SK-N-SH treated with all-trans-retinoic acid at 6 μM for 48 hours (cell line): ENCODE results near the gene GNAZ.

Experiments
- ATAC-seq: fragments of 200-7000 bp; cut with Tn5 transposase; 3 replicates; pipeline ENCODE4 v1.9.1; 2020; ENCODE audit warnings: mild to moderate bottlenecking, moderate library complexity
- ARNTL ChIP-seq: fragments of 450-650 bp; formaldehyde crosslinking; IDR thresholded peaks from 2 replicates; pipeline ENCODE4 v1.5.0; 2020; ENCODE audit warnings: low read depth, mild to moderate bottlenecking, moderate library complexity, borderline replicate concordance
- BACH2 ChIP-seq: fragments of 250-450 bp; sonication (Bioruptor Pico); IDR thresholded peaks from 2 replicates; pipeline ENCODE4 v1.9.0; 2021; ENCODE audit warnings: mild to moderate bottlenecking, borderline replicate concordance
- CSDC2 ChIP-seq: fragments of 250-450 bp; sonication (Bioruptor Pico); IDR thresholded peaks from 2 replicates; pipeline ENCODE4 v1.5.0; 2020; ENCODE audit warnings: mild to moderate bottlenecking, moderate library complexity
- ESRRG ChIP-seq: fragments of 250-450 bp; sonication (Bioruptor Pico); IDR thresholded peaks from 2 replicates; pipeline ENCODE4 v1.6.1; 2021; ENCODE audit warnings: mild to moderate bottlenecking
- GLIS3 ChIP-seq: fragments of 250-450 bp; sonication (Bioruptor Pico); IDR thresholded peaks from 2 replicates; pipeline ENCODE4 v1.5.0; 2020; ENCODE audit warnings: mild to moderate bottlenecking, moderate library complexity
- ISL1 ChIP-seq: fragments of 250-450 bp; sonication (Bioruptor Pico); IDR thresholded peaks from 2 replicates; pipeline ENCODE4 v2.1.2; 2022; ENCODE audit warnings: mild to moderate bottlenecking, moderate library complexity
- OSR1 ChIP-seq: fragments of 250-450 bp; sonication (Bioruptor Pico); IDR thresholded peaks from 2 replicates; pipeline ENCODE4 v1.8.0; 2022; ENCODE audit warnings: moderate library complexity, mild to moderate bottlenecking, inconsistent platforms
- PPARA ChIP-seq: fragments of 250-450 bp; sonication (Bioruptor Pico); IDR thresholded peaks from 2 replicates; pipeline ENCODE4 v1.5.0; 2020; ENCODE audit warnings: mild to moderate bottlenecking, borderline replicate concordance
- RARB ChIP-seq: fragments of 250-450 bp; sonication (Bioruptor Pico); IDR thresholded peaks from 2 replicates; pipeline ENCODE4 v1.8.0; 2021; ENCODE audit warnings: mild to moderate bottlenecking, moderate library complexity
- SNAI2 ChIP-seq: fragments of 250-450 bp; sonication (Bioruptor Pico); IDR thresholded peaks from 2 replicates; pipeline ENCODE4 v1.5.0; 2020; ENCODE audit warnings: mild to moderate bottlenecking, moderate library complexity
- TCF4 ChIP-seq: fragments of 250-450 bp; sonication (Bioruptor Pico); IDR thresholded peaks from 2 replicates; pipeline ENCODE4 v1.8.0; 2021; ENCODE audit warnings: mild to moderate bottlenecking, moderate library complexity, borderline replicate concordance
- TOX ChIP-seq: fragments of 250-450 bp; sonication (Bioruptor Pico); IDR thresholded peaks from 2 replicates; pipeline ENCODE4 v1.8.0; 2021; ENCODE audit warnings: mild to moderate bottlenecking, moderate library complexity, borderline replicate concordance
- ZC3H10 ChIP-seq: fragments of 250-450 bp; sonication (Bioruptor Pico); IDR thresholded peaks from 2 replicates; pipeline ENCODE4 v1.5.1; 2021; ENCODE audit warnings: mild to moderate bottlenecking, moderate library complexity
- ZFP3 ChIP-seq: fragments of 250-450 bp; sonication (Bioruptor Pico); IDR thresholded peaks from 2 replicates; pipeline ENCODE4 v1.5.0; 2020; ENCODE audit warnings: mild to moderate bottlenecking, moderate library complexity
- ZFP30 ChIP-seq: fragments of 450-650 bp; formaldehyde crosslinking; IDR thresholded peaks from 2 replicates; pipeline ENCODE4 v1.5.0; 2022; ENCODE audit warnings: mild to moderate bottlenecking, moderate library complexity
- ZNF565 ChIP-seq: fragments of 450-650 bp; formaldehyde crosslinking; conservative IDR thresholded peaks from 2 replicates; pipeline ENCODE4 v1.5.0; 2020; ENCODE audit warnings: low read depth, mild to moderate bottlenecking, moderate library complexity
- ZNF70 ChIP-seq: fragments of 450-650 bp; formaldehyde crosslinking; IDR thresholded peaks from 2 replicates; pipeline ENCODE4 v1.5.0; 2020; ENCODE audit warnings: mild to moderate bottlenecking, moderate library complexity
- TF ChIP-seq, protein P1 (sequence below): fragments of 250-450 bp; sonication (Bioruptor Pico); IDR thresholded peaks from 2 replicates; pipeline ENCODE4 v1.8.0; 2021; ENCODE audit warnings: low read depth, mild to moderate bottlenecking, moderate library complexity, borderline replicate concordance
- TF ChIP-seq, protein P2 (sequence below): fragments of 250-450 bp; sonication (Bioruptor Pico); IDR thresholded peaks from 2 replicates; pipeline ENCODE4 v1.5.1; 2021; ENCODE audit warnings: mild to moderate bottlenecking, moderate library complexity
- TF ChIP-seq, protein P3 (sequence below): fragments of 250-450 bp; sonication (Bioruptor Pico); IDR thresholded peaks from 2 replicates; pipeline ENCODE4 v1.8.0; 2020; ENCODE audit warnings: mild to moderate bottlenecking, moderate library complexity, borderline replicate concordance
- TF ChIP-seq, protein P4 (sequence below): fragments of 250-450 bp; sonication (Bioruptor Pico); IDR thresholded peaks from 2 replicates; pipeline ENCODE4 v1.5.0; 2020; ENCODE audit warnings: mild to moderate bottlenecking, moderate library complexity
- TF ChIP-seq, protein P5 (sequence below): fragments of 250-450 bp; sonication (Bioruptor Pico); IDR thresholded peaks from 2 replicates; pipeline ENCODE4 v1.5.1; 2020; ENCODE audit warnings: low read depth, mild to moderate bottlenecking, moderate library complexity

Gene GNAZ

DNA sequence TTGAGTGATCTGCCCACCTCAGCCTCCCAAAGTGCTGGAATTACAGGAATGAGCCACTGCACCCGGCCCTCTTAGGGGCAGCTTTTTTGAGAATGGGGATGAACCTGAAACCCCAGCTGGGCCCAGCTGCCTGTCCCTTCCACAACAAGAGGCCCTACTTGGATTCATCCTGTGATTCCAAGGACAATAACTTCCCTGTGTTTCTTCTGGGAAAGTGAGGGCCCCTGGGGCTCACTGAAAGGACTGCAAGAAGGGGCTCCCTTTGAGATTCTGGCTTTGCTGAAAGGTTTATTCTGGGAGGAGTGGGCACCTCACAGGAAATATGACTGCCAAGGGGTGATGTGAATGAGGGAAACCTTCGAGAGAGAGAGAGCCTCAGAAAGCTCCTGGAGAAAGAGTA, 12.3 kb upstream of the GNAZ start:
- no peak for ATAC-seq
- TF ChIP-seq TCF4 (no peak), ARNTL (CRISPR knock-in tag) (no peak), ZFP3 (CRISPR knock-in tag) (no peak), SNAI2 (CRISPR knock-in tag) (no peak), ZNF70 (CRISPR knock-in tag) (no peak), ZNF565 (CRISPR knock-in tag) (no peak), RARB (no peak), CSDC2 (CRISPR knock-in tag) (no peak), ISL1 (CRISPR knock-in tag) (no peak), TOX (CRISPR knock-in tag) (no peak), ZC3H10 (no peak), GLIS3 (no peak), OSR1 (no peak), BACH2 (CRISPR knock-in tag) (no peak)
- TF ChIP-seq, protein P1, sequence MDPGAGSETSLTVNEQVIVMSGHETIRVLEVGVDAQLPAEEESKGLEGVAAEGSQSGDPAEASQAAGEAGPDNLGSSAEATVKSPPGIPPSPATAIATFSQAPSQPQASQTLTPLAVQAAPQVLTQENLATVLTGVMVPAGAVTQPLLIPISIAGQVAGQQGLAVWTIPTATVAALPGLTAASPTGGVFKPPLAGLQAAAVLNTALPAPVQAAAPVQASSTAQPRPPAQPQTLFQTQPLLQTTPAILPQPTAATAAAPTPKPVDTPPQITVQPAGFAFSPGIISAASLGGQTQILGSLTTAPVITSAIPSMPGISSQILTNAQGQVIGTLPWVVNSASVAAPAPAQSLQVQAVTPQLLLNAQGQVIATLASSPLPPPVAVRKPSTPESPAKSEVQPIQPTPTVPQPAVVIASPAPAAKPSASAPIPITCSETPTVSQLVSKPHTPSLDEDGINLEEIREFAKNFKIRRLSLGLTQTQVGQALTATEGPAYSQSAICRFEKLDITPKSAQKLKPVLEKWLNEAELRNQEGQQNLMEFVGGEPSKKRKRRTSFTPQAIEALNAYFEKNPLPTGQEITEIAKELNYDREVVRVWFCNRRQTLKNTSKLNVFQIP (CRISPR knock-in tag), result no peak
- TF ChIP-seq, protein P2, sequence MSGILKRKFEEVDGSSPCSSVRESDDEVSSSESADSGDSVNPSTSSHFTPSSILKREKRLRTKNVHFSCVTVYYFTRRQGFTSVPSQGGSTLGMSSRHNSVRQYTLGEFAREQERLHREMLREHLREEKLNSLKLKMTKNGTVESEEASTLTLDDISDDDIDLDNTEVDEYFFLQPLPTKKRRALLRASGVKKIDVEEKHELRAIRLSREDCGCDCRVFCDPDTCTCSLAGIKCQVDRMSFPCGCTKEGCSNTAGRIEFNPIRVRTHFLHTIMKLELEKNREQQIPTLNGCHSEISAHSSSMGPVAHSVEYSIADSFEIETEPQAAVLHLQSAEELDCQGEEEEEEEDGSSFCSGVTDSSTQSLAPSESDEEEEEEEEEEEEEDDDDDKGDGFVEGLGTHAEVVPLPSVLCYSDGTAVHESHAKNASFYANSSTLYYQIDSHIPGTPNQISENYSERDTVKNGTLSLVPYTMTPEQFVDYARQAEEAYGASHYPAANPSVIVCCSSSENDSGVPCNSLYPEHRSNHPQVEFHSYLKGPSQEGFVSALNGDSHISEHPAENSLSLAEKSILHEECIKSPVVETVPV (CRISPR knock-in tag), result no peak
- TF ChIP-seq, protein P3, sequence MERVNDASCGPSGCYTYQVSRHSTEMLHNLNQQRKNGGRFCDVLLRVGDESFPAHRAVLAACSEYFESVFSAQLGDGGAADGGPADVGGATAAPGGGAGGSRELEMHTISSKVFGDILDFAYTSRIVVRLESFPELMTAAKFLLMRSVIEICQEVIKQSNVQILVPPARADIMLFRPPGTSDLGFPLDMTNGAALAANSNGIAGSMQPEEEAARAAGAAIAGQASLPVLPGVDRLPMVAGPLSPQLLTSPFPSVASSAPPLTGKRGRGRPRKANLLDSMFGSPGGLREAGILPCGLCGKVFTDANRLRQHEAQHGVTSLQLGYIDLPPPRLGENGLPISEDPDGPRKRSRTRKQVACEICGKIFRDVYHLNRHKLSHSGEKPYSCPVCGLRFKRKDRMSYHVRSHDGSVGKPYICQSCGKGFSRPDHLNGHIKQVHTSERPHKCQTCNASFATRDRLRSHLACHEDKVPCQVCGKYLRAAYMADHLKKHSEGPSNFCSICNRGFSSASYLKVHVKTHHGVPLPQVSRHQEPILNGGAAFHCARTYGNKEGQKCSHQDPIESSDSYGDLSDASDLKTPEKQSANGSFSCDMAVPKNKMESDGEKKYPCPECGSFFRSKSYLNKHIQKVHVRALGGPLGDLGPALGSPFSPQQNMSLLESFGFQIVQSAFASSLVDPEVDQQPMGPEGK, result no peak
- TF ChIP-seq, protein P4, sequence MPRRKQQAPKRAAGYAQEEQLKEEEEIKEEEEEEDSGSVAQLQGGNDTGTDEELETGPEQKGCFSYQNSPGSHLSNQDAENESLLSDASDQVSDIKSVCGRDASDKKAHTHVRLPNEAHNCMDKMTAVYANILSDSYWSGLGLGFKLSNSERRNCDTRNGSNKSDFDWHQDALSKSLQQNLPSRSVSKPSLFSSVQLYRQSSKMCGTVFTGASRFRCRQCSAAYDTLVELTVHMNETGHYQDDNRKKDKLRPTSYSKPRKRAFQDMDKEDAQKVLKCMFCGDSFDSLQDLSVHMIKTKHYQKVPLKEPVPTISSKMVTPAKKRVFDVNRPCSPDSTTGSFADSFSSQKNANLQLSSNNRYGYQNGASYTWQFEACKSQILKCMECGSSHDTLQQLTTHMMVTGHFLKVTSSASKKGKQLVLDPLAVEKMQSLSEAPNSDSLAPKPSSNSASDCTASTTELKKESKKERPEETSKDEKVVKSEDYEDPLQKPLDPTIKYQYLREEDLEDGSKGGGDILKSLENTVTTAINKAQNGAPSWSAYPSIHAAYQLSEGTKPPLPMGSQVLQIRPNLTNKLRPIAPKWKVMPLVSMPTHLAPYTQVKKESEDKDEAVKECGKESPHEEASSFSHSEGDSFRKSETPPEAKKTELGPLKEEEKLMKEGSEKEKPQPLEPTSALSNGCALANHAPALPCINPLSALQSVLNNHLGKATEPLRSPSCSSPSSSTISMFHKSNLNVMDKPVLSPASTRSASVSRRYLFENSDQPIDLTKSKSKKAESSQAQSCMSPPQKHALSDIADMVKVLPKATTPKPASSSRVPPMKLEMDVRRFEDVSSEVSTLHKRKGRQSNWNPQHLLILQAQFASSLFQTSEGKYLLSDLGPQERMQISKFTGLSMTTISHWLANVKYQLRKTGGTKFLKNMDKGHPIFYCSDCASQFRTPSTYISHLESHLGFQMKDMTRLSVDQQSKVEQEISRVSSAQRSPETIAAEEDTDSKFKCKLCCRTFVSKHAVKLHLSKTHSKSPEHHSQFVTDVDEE (CRISPR knock-in tag), result no peak

DNA sequence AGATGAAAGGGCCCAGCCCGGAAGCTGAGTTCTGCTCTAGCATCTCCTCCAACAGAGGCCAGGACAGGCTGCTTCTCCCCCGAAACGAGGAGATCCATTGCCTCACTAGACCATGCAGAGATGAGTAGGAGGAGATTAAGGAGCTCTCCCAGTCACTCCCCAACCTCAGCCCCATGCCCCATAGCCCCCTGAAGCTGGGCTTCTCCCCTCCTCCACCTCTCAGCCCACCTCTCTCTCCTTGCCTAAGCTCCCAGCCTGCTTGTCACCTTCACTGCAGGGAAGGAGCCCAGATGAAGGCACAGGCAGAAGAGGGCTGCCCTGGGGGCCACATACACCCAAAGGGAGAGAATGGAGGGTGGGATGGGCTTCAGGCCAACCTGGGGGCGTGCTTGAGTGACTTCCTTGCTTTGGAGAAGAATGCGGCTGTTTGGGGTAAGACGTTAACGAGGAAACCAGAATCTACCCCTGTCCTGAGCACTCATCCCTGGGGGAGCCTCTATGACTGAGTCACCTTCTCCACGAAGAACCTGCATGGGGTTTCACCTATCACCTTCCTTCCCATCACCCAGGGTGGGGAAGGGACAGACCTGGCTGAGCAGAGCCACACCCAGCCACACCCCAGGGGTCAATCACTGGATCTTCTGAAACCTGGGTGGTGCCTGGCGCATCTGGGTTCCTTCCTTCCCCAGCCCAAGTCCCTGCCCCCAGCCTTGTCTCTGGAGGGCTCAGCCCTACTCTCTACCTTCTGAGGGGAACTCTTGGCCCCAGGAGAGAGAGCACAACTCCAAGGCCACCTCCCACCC, 11.6 kb upstream of the GNAZ start:
- no peak for ATAC-seq
- TF ChIP-seq, protein P1 (CRISPR knock-in tag), result no peak
- no peak for TF ChIP-seq CSDC2 (CRISPR knock-in tag)
- TF ChIP-seq ZNF70 (CRISPR knock-in tag), result no peak
- TF ChIP-seq ESRRG (CRISPR knock-in tag), result no peak
- no peak for TF ChIP-seq SNAI2 (CRISPR knock-in tag)
- TF ChIP-seq ZFP30 (CRISPR knock-in tag), result no peak
- TF ChIP-seq ZC3H10, result no peak
- TF ChIP-seq, protein P5, sequence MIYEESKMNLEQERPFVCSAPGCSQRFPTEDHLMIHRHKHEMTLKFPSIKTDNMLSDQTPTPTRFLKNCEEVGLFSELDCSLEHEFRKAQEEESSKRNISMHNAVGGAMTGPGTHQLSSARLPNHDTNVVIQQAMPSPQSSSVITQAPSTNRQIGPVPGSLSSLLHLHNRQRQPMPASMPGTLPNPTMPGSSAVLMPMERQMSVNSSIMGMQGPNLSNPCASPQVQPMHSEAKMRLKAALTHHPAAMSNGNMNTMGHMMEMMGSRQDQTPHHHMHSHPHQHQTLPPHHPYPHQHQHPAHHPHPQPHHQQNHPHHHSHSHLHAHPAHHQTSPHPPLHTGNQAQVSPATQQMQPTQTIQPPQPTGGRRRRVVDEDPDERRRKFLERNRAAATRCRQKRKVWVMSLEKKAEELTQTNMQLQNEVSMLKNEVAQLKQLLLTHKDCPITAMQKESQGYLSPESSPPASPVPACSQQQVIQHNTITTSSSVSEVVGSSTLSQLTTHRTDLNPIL (CRISPR knock-in tag), result no peak
- no peak for TF ChIP-seq ZFP3 (CRISPR knock-in tag)
- no peak for TF ChIP-seq TOX (CRISPR knock-in tag)
- no peak for TF ChIP-seq OSR1
- TF ChIP-seq ARNTL (CRISPR knock-in tag), result no peak
- no peak for TF ChIP-seq ZNF565 (CRISPR knock-in tag)
- TF ChIP-seq PPARA (CRISPR knock-in tag), result no peak
- TF ChIP-seq, protein P3, result no peak
- no peak for TF ChIP-seq RARB
- TF ChIP-seq ISL1 (CRISPR knock-in tag), result no peak
- TF ChIP-seq, all 23 proteins: peak for 0
